Myometrial cell (primary cell): ENCODE data around the gene VEGFB. TPM values are rescaled to one million over a fixed set of nuclear protein-coding genes. Genes with fewer than 3 reads are reported as not detected.

Experiments
- total RNA-seq: library from RNA; depleted of rRNA; stranded (reverse); fragments of >200 nt; gene quantifications from 2 replicates; pipeline ENCODE4 v1.2.3, GENCODE V29; 2015

Gene VEGFB
- total RNA-seq, 1 donor from 2014 or later: 25.0 TPM

Other genes with a start within 250 kb of the VEGFB start
- 111 and 116 TPM in 2 replicates for gene OTUB1, start 248.1 kb upstream of the VEGFB start, total RNA-seq
- under 0.01 TPM in 1 of 2 replicates, not detected in the other for gene FLRT1, start 198.7 kb upstream of the VEGFB start, total RNA-seq
- 9.5 and 11.9 TPM in 2 replicates for gene MACROD1, start 68.5 kb upstream of the VEGFB start, total RNA-seq
- 162 and 197 TPM in 2 replicates for gene STIP1, start 48.4 kb upstream of the VEGFB start, total RNA-seq
- 6.7 and 7.2 TPM in 2 replicates for gene FERMT3, start 27.9 kb upstream of the VEGFB start, total RNA-seq
- 53.6 and 65.7 TPM in 2 replicates for gene TRPT1, start 8.4 kb upstream of the VEGFB start, total RNA-seq
- 82.2 and 116 TPM in 2 replicates for gene NUDT22, start 8.3 kb upstream of the VEGFB start, total RNA-seq
- gene DNAJC4, start 4.0 kb upstream of the VEGFB start, total RNA-seq: 9.2 and 10.7 TPM in 2 replicates
- gene FKBP2, start 6.5 kb downstream of the VEGFB start, total RNA-seq: 89.9 and 101 TPM in 2 replicates
- 249 and 269 TPM in 2 replicates for gene PPP1R14B, start 12.4 kb downstream of the VEGFB start, total RNA-seq
- gene PLCB3, start 16.9 kb downstream of the VEGFB start, total RNA-seq: 39.7 and 44.1 TPM in 2 replicates
- gene BAD, start 50.1 kb downstream of the VEGFB start, total RNA-seq: 77.8 and 124 TPM in 2 replicates
- gene GPR137, start 51.3 kb downstream of the VEGFB start, total RNA-seq: 9.9 and 23.9 TPM in 2 replicates
- 0.35 TPM in 1 of 2 replicates, not detected in the other for gene KCNK4, start 56.7 kb downstream of the VEGFB start, total RNA-seq
- not detected in 2 replicates for gene CATSPERZ, start 65.8 kb downstream of the VEGFB start, total RNA-seq
- 21.0 and 31.5 TPM in 2 replicates for gene ESRRA, start 70.9 kb downstream of the VEGFB start, total RNA-seq
- 360 and 392 TPM in 2 replicates for gene TRMT112, start 83.0 kb downstream of the VEGFB start, total RNA-seq
- 405 and 406 TPM in 2 replicates for gene PRDX5, start 83.5 kb downstream of the VEGFB start, total RNA-seq
- gene CCDC88B, start 105.6 kb downstream of the VEGFB start, total RNA-seq: 1.2 and 5.5 TPM in 2 replicates
- gene RPS6KA4, start 124.6 kb downstream of the VEGFB start, total RNA-seq: 60.1 and 60.8 TPM in 2 replicates